ENCODE measurements around the gene EPC1.
"Not testable (repeated sequence)": the region's sequence is repeated elsewhere in the genome, so short reads cannot be mapped to it uniquely, and the experiment has no call there.

Gene EPC1

GRCh38 chr10:32227802-32228201 lies 119.2 kb downstream of the EPC1 start:
- DNase-seq: no peak

GRCh38 chr10:32226624-32227023 lies 120.3 kb downstream of the EPC1 start:
- DNase-seq: no peak

- DNase-seq: no peak
These were observed 121.0 kb downstream of the EPC1 start for GRCh38 chr10:32225976-32226375.

- not testable (repeated sequence) for DNase-seq
These were observed 124.6 kb downstream of the EPC1 start for GRCh38 chr10:32222376-32222775.

- DNase-seq: not testable (repeated sequence)
These were observed 127.8 kb downstream of the EPC1 start for GRCh38 chr10:32219156-32219555.

- not testable (repeated sequence) for DNase-seq
These were observed 128.5 kb downstream of the EPC1 start for GRCh38 chr10:32218206-32219044.

Measured in activated gamma-delta T cell (primary cell).